A549 (cell line): ENCODE measurements around the gene NTSR1.

ENCODE experiments used
- BHLHE40 ChIP-seq: IDR thresholded peaks from 2 replicates; pipeline ENCODE4 v1.6.1; 2012; ENCODE audit warnings: low read depth, low read length, inconsistent platforms
- CTCF ChIP-seq: fragments of >200 bp; sonication (Bioruptor Twin); formaldehyde crosslinking; IDR thresholded peaks from 3 replicates; pipeline ENCODE4 v1.5.1; 2016

- no peak for TF ChIP-seq CTCF
- TF ChIP-seq BHLHE40 = no peak
These were observed 23.7 kb upstream of the NTSR1 start for GRCh38 chr20:62684981-62685380.
